Heart right ventricle (tissue), 16 donors: Measurements from ENCODE around the gene BMPER. TPM values are rescaled to one million over a fixed set of nuclear protein-coding genes. Genes with fewer than 3 reads are reported as not detected.

ENCODE experiments used
- ATAC-seq, 8 donors: fragments of 200-7000 bp; cut with Tn5 transposase; one replicate each; pipeline ENCODE4 v1.9.1; 2020; ENCODE audit warnings: mild to moderate bottlenecking in 8 of 8, moderate library complexity in 8 of 8, moderate number of reproducible peaks in 1 of 8
- DNase-seq, 2 donors: peaks; one replicate each; pipeline ENCODE4 v3.0.0-alpha.2; 2020
- H3K27ac ChIP-seq, 10 donors: fragments of 200-600 bp; sonication (generic) in 2 of 10; one replicate each; pipeline versions ENCODE4 v1.5.0 to v1.8.0; 2020 to 2022; ENCODE audit warnings: mild to moderate bottlenecking in 3 of 10
- H3K27me3 ChIP-seq, 7 donors: fragments of 200-600 bp; one replicate each; pipeline ENCODE4 v1.8.0; 2021 to 2022; ENCODE audit warnings: mild to moderate bottlenecking in 2 of 7
- H3K36me3 ChIP-seq, 9 donors: fragments of 200-600 bp; sonication (generic) in 1 of 9; one replicate each; pipeline versions ENCODE4 v1.5.0 to v1.8.0; 2020 to 2022; ENCODE audit warnings: mild to moderate bottlenecking in 2 of 9
- H3K4me1 ChIP-seq, 9 donors: fragments of 200-600 bp; sonication (generic) in 1 of 9; one replicate each; pipeline versions ENCODE4 v1.5.0 to v1.8.0; 2020 to 2022; ENCODE audit warnings: mild to moderate bottlenecking in 4 of 9
- H3K4me3 ChIP-seq, 10 donors: fragments of 200-600 bp; sonication (generic) in 2 of 10; one replicate each; pipeline versions ENCODE4 v1.5.0 to v1.8.0; 2020 to 2022; ENCODE audit warnings: mild to moderate bottlenecking in 7 of 10, moderate library complexity in 2 of 10
- H3K9me3 ChIP-seq, 11 donors: fragments of 200-600 bp in 10 of 11; sonication (generic) in 2 of 11; one replicate each; pipeline versions ENCODE4 v1.5.0 to v1.8.0; 2013 to 2022; ENCODE audit warnings: mild to moderate bottlenecking in 2 of 11, control low read depth in 1 of 11, moderate library complexity in 1 of 11
- WGBS, 2 donors: extraction: QIAGEN DNeasy Blood & Tissue Kit; methylation state at CpG; one replicate each; pipeline ENCODE4 v1.1.7; 2013; ENCODE audit warnings: inconsistent platforms in 1 of 2; 5-methylcytosine and 5-hydroxymethylcytosine counted together
- intact Hi-C, 10 donors: fragments of 100-400 bp; cut with DNase I; formaldehyde crosslinking; loops; one replicate each; pipeline versions ENCODE4 v1.11.1 to v1.14.2; 2022
- polyA plus RNA-seq, 2 donors: library from polyadenylated mRNA; stranded (reverse); fragments of 200-250 nt; gene quantifications; one replicate each; pipeline ENCODE4 v1.2.3, GENCODE V29; 2013
- total RNA-seq, 10 donors: library from RNA; stranded (reverse); fragmentation: NEBNext Ultra II Directional in 3 of 10; extraction: Animal tissue kit (Norgen Biotek cat#: 25700) in 3 of 10; gene quantifications; one replicate each; pipeline versions ENCODE4 v1.2.1 to v1.2.4, GENCODE V29; 2021 to 2023
- TF ChIP-seq, protein P1 (sequence below), 9 donors: fragments of 200-600 bp; sonication (generic) in 2 of 9; IDR thresholded peaks; one replicate each; pipeline versions ENCODE4 v1.5.0 to v1.8.0; 2021 to 2022; ENCODE audit warnings: antibody characterized with exemption in 9 of 9, mild to moderate bottlenecking in 5 of 9, moderate library complexity in 1 of 9
- donor health status: Arrhythmogenic right ventricular cardiomyopathy.
- donor health status: ischemic (EF 13 %, LVEDD 7.1; RV severe dilation, severe dysfunction).
- donor health status: healthy with polysubstance abuse.
- donor health status: DM: no; HTN: yes; CAD: no.
- donor health status: DM: no; HTN: no; CAD: no.
- donor health status: ischemic (EF 25% LVEDD 6.9; RV normal size, moderate dysfunction).
- donor health status: ischemic (EF 25% LVEDD 5.7; RV mildly dilated, moderate dysfunction).
- donor health status: healthy.
- donor health status: DM: yes; HTN: yes; CAD: no.
- donor health status: Ischemic cardiomyopathy.
- donor health status: ischemic (EF 35%, LVEDD 5.7; RV mildly dilated, moderate dysfunction).
- donor health status: nonischemic (EF 11% LVEDD 7.7; RV severe dilation, severe dysfunction).
- donor health status: DM: yes; HTN: yes; CAD: no.
- donor health status: PGD.
- donor health status: ischemic (EF 29% LVEDD 5.4; RV normal size, mild dysfunction).
- donor health status: nonischemic (EF 23%, LVEDD 6.1; RV moderate dilation, normal function).

The BMPER gene
- total and polyA plus RNA-seq, 12 donors: 0.70 to 3.9 (median 1.5) TPM

DNA sequence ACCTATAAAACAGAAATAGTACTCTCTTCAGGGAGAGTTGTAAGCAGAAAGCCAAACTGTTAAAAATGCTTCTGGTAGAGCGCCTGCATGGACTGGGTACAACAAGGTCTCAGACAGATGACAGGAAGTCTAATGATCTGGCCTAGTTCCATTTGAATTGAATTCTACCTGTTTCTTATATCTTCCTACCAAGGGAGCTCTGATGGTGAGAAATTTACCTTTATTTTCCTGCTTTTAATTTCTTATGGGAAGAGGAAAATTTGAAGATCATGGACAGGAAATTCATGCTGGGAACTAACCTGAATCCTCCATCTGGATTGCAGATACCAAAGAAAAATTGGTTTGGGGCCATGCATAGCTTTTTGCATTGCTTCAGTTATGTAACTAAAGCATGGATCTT is 63.3 kb downstream of the BMPER start:
- DNase-seq: no peak
- ATAC-seq: no peak
- whole genome bisulfite sequencing, 2 donors: 88 to 93% methylated on average over 1 of the region's 1 CpG
- Histone ChIP-seq H3K27ac (no peak overlapping the region), H3K9me3 (no peaks in the 10 kb centered on the region), H3K27me3 (no peaks in the 10 kb centered on the region), H3K4me1 (no peaks in the 10 kb centered on the region), H3K4me3 (no peak overlapping the region), H3K36me3 (no peaks in the 10 kb centered on the region)
- TF ChIP-seq, protein P1, sequence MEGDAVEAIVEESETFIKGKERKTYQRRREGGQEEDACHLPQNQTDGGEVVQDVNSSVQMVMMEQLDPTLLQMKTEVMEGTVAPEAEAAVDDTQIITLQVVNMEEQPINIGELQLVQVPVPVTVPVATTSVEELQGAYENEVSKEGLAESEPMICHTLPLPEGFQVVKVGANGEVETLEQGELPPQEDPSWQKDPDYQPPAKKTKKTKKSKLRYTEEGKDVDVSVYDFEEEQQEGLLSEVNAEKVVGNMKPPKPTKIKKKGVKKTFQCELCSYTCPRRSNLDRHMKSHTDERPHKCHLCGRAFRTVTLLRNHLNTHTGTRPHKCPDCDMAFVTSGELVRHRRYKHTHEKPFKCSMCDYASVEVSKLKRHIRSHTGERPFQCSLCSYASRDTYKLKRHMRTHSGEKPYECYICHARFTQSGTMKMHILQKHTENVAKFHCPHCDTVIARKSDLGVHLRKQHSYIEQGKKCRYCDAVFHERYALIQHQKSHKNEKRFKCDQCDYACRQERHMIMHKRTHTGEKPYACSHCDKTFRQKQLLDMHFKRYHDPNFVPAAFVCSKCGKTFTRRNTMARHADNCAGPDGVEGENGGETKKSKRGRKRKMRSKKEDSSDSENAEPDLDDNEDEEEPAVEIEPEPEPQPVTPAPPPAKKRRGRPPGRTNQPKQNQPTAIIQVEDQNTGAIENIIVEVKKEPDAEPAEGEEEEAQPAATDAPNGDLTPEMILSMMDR (IDR thresholded peaks at IDR 0.05): no peak
- intact Hi-C loops: no loop called here

DNA sequence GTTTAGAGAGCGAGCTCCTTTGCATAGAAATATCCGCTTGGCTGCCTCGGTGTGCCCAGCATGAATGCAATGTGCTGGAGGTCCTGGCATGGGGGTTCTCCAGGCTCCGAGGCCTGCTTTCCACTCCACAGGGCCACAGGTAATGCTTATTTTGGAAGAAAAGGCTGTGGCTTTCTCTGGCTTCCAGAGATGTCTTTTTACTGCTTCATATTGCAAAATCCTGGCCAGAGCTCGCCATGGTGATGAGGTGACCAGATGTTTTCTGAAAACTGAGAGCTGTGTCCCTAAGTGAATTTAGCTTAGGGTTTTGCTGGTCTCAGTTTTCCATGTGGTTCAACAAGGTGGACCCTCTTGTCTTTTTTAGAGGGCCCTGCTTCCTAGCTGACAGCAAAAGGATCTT is 65.2 kb downstream of the BMPER start:
- WGBS, 2 donors: 95 to 96% methylated on average over 5 of the region's 5 CpGs
- DNase-seq (no peak), ATAC-seq (no peak)
- no peaks in the 10 kb centered on the region for H3K27me3 ChIP-seq
- no peaks in the 10 kb centered on the region for H3K36me3 ChIP-seq
- no peaks in the 10 kb centered on the region for H3K4me1 ChIP-seq
- no peak overlapping the region for H3K27ac ChIP-seq
- H3K9me3 ChIP-seq: no peaks in the 10 kb centered on the region
- TF ChIP-seq, protein P1 (IDR thresholded peaks at IDR 0.05): no peak
- intact Hi-C loops: no loop called here
- no peak overlapping the region for H3K4me3 ChIP-seq

DNA sequence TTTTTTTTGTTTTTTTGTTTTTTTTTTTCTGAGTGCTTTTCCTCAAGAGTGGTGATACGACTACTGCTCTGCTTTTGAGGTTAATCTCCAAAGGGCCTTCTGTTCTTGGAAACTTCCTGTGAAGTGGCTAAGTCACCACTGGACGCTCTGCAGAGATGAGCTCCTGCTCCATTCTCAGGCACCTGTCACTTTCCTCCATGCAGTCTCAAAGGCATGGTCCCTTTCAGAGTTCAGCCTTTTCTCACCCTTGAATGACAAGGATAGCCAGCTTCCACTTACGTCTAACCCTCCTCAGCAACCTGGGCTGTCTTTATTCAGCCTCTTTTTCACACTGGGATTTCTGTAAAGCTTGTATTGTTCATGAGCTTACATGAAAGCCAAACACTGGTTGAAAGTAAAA is 65.8 kb downstream of the BMPER start:
- ATAC-seq: no peak
- intact Hi-C loops: no loop called here
- H3K27me3 ChIP-seq: no peaks in the 10 kb centered on the region
- H3K4me1 ChIP-seq: no peaks in the 10 kb centered on the region
- no peaks in the 10 kb centered on the region for H3K36me3 ChIP-seq
- no peaks in the 10 kb centered on the region for H3K9me3 ChIP-seq
- TF ChIP-seq, protein P1 (IDR thresholded peaks at IDR 0.05): no peak
- H3K27ac ChIP-seq: no peak overlapping the region
- WGBS, 2 donors: 70 to 81% methylated on average over 3 of the region's 3 CpGs
- DNase-seq: no peak
- H3K4me3 ChIP-seq: no peak overlapping the region

DNA sequence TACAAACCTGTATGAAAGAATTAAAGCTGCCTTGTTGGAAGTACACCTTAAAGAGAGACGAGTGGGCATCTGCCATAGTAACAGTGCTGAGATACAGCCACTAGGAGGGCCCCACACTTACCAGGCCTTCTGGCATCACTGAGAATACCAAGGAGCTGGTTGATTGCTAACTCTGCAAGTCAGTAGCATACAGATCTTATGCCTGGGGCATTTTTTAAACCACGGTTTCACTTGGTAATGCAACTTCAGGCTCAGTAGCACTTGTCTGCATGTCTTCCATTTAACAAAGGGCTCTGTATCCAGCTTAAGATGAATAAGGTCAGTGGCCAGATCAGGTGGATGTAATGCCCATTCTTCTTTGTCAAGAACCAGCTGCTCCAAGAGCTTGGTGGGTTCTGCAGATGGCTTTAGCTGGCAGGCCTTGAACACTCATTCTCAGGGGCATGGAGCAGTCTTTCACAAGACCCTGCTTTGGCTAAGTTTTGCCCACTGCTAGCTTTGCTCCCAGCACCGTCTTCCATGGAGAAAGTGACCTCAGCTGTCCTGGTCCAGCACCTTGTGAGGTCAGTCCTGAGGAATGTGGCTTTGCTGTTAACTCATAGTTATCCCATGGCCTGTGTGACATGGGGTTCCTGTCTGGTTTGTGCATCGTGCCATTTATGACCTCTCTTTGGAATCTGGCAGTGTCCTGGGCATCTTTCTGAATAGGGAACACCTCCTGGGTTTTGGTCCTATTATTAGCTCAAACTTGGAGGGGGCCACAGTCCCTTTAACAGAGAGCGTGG is 68.1 kb downstream of the BMPER start:
- no peaks in the 10 kb centered on the region for H3K9me3 ChIP-seq
- WGBS, 2 donors: 74 to 77% methylated on average over 5 of the region's 5 CpGs
- TF ChIP-seq, protein P1 (IDR thresholded peaks at IDR 0.05): no peak
- H3K4me3 ChIP-seq: no peak overlapping the region
- no peaks in the 10 kb centered on the region for H3K4me1 ChIP-seq
- H3K36me3 ChIP-seq: no peaks in the 10 kb centered on the region
- H3K27ac ChIP-seq: no peak overlapping the region
- H3K27me3 ChIP-seq: no peaks in the 10 kb centered on the region
- intact Hi-C loops: no loop called here
- DNase-seq (no peak), ATAC-seq (no peak)
